NCI-H2081 treated with DMSO at 0.1 percent for 48 hours (cell line): ENCODE results near the gene RASSF10.

ENCODE experiments used
- DNase-seq: peaks from one replicate; lab custom pipeline; 2025; lab: John Stamatoyannopoulos, UW

RASSF10 gene

GRCh38 chr11:13055200-13055599, 46.1 kb downstream of the RASSF10 start:
- no peak for DNase-seq

- DNase-seq: no peak
Measured at GRCh38 chr11:13061294-13061990, 52.3 kb downstream of the RASSF10 start.
